Lung (tissue), 12 donors: ENCODE measurements around the gene ADRA2A. TPM values are rescaled to one million over a fixed set of nuclear protein-coding genes. Genes with fewer than 3 reads are reported as not detected.

Source experiments
- ATAC-seq: fragments of 200-7000 bp; cut with Tn5 transposase; one replicate; pipeline ENCODE4 v1.9.1; 2020; ENCODE audit warnings: moderate number of reproducible peaks; ENCODE audit not compliant: insufficient read depth, low FRiP score
- DNase-seq, 3 donors: peaks; one replicate each; pipeline ENCODE4 v3.0.0-alpha.2; 2013 to 2017
- H3K27ac ChIP-seq, 2 donors: one replicate each; pipeline ENCODE4 v1.5.1; 2013; ENCODE audit warnings: mild to moderate bottlenecking in 2 of 2, moderate library complexity in 2 of 2, control low read depth in 1 of 2, inconsistent platforms in 1 of 2, low read depth in 1 of 2, low read length in 1 of 2
- H3K27me3 ChIP-seq, 3 donors: one replicate each; pipeline ENCODE4 v1.5.1; 2013; ENCODE audit warnings: low read length in 2 of 3; ENCODE audit not compliant: control insufficient read depth in 3 of 3, insufficient read depth in 3 of 3
- H3K36me3 ChIP-seq, 4 donors: one replicate each; pipeline ENCODE4 v1.5.1; 2013; ENCODE audit warnings: low read length in 4 of 4, mild to moderate bottlenecking in 1 of 4, moderate library complexity in 1 of 4; ENCODE audit not compliant: control insufficient read depth in 4 of 4, insufficient read depth in 4 of 4
- H3K4me1 ChIP-seq, 5 donors: one replicate each; pipeline ENCODE4 v1.5.1; 2013; ENCODE audit warnings: low read length in 5 of 5, mild to moderate bottlenecking in 2 of 5, moderate library complexity in 1 of 5; ENCODE audit not compliant: control insufficient read depth in 5 of 5, insufficient read depth in 5 of 5
- H3K4me3 ChIP-seq: one replicate; pipeline ENCODE4 v1.5.1; 2013; ENCODE audit warnings: mild to moderate bottlenecking, control low read depth, moderate library complexity
- H3K9ac ChIP-seq, 2 donors: one replicate each; pipeline ENCODE4 v1.5.1; 2013; ENCODE audit warnings: low read length in 2 of 2, control low read depth in 1 of 2; ENCODE audit not compliant: insufficient read depth in 1 of 2
- H3K9me3 ChIP-seq, 4 donors: one replicate each; pipeline ENCODE4 v1.5.1; 2013; ENCODE audit warnings: low read length in 3 of 4, mild to moderate bottlenecking in 1 of 4, moderate library complexity in 1 of 4; ENCODE audit not compliant: control insufficient read depth in 4 of 4, insufficient read depth in 3 of 4
- CTCF ChIP-seq: IDR thresholded peaks from 2 replicates; pipeline ENCODE4 v1.5.1; 2012; ENCODE audit warnings: mild to moderate bottlenecking; ENCODE audit errors: control extremely low read depth, extremely low read depth
- WGBS, 2 donors: extraction: QIAGEN DNeasy Blood & Tissue Kit; methylation state at CpG; one replicate each; pipeline ENCODE4 v1.1.7; 2013; 5-methylcytosine and 5-hydroxymethylcytosine counted together
- polyA plus RNA-seq, 2 donors: library from polyadenylated mRNA; stranded (reverse); fragments of 200-250 nt; gene quantifications; one replicate each; pipeline ENCODE4 v1.2.1, GENCODE V29; 2013
- total RNA-seq, 2 donors: library from RNA; depleted of rRNA in 1 of 2; stranded (reverse); fragments of >200 nt in 1 of 2; gene quantifications; one replicate each; pipeline ENCODE4 v1.2.1, GENCODE V29; 2014 to 2021
- donor health status: control.
- donor health status: control.
- donor health status: Bipolar disorder and iron deficiency.
- donor health status: healthy.
- donor health status: DM: yes; HTN: yes; CAD: no.

The ADRA2A gene
- total and polyA plus RNA-seq, 4 donors, result 0.37 to 9.8 (median 1.6) TPM

- Histone ChIP-seq H3K4me1 (no peaks in the 10 kb centered on the region), H3K27ac (no peak overlapping the region), H3K4me3 (no peak overlapping the region), H3K9ac (no peak overlapping the region), H3K27me3 (no peaks in the 10 kb centered on the region), H3K9me3 (no peaks in the 10 kb centered on the region), H3K36me3 (no peaks in the 10 kb centered on the region)
- DNase-seq (no peak), ATAC-seq (no peak)
- TF ChIP-seq CTCF, result no peak
- WGBS, 2 donors, result 60 to 78% methylated on average over 5 of the region's 5 CpGs
Measured at GRCh38 chr10:111100198-111100597, 23.4 kb downstream of the ADRA2A start.

- ATAC-seq (no peak), DNase-seq (no peak)
- Histone ChIP-seq H3K27ac (no peak overlapping the region), H3K36me3 (no peaks in the 10 kb centered on the region), H3K4me1 (no peaks in the 10 kb centered on the region), H3K4me3 (no peak overlapping the region), H3K27me3 (peaks cover 0 to 3% (median 0%) of the 10 kb centered on the region in 3 donors), H3K9me3 (no peaks in the 10 kb centered on the region), H3K9ac (no peak overlapping the region)
- no peak for TF ChIP-seq CTCF
- WGBS, 2 donors, result 88 to 93% methylated on average over 4 of the region's 4 CpGs
Measured at GRCh38 chr10:111101796-111102195, 25.0 kb downstream of the ADRA2A start.

- WGBS, 2 donors, result 85 to 92% methylated on average over 4 of the region's 4 CpGs
- DNase-seq, result no peak
- ATAC-seq, result no peak
- Histone ChIP-seq H3K4me1 (no peaks in the 10 kb centered on the region), H3K9ac (no peak overlapping the region), H3K27me3 (peaks cover 0 to 3% (median 0%) of the 10 kb centered on the region in 3 donors), H3K4me3 (no peak overlapping the region), H3K36me3 (no peaks in the 10 kb centered on the region), H3K9me3 (no peaks in the 10 kb centered on the region), H3K27ac (no peak overlapping the region)
- no peak for TF ChIP-seq CTCF
Measured at GRCh38 chr10:111102359-111102837, 25.6 kb downstream of the ADRA2A start.

GRCh38 chr10:111103196-111103840, 26.5 kb downstream of the ADRA2A start:
- 50 to 71% methylated on average over 7 of the region's 7 CpGs for WGBS, 2 donors
- no peak for DNase-seq
- no peak overlapping the region for H3K4me3 ChIP-seq
- no peak for TF ChIP-seq CTCF
- H3K9ac ChIP-seq, result no peak overlapping the region
- H3K36me3 ChIP-seq, result no peaks in the 10 kb centered on the region
- no peak for ATAC-seq
- H3K9me3 ChIP-seq, result no peaks in the 10 kb centered on the region
- no peaks in the 10 kb centered on the region for H3K4me1 ChIP-seq
- no peak overlapping the region for H3K27ac ChIP-seq
- peaks cover 0 to 3% (median 0%) of the 10 kb centered on the region in 3 donors for H3K27me3 ChIP-seq
